Measurements from ENCODE around the gene KANTR. TPM values are rescaled to one million over a fixed set of nuclear protein-coding genes. Genes with fewer than 3 reads are reported as not detected.

Gene KANTR
- total RNA-seq, 1 donor = 8.6 TPM

GRCh38 chrX:53081925-53082772 is 11.8 kb upstream of the KANTR start, which contains the start of gene TSPYL2:
TSS of gene TSPYL2 (plus strand) at chrX:53082367. CDS start at chrX:53082499, 132 bp downstream.
- peak; percentile 98 for DNase-seq (ENCODE audit: low read depth)
- TF ChIP-seq CTCF (IDR thresholded peaks at IDR 0.05; ENCODE audit: insufficient read depth, low read depth, low read length) = no peak
- H3K4me3 ChIP-seq (ENCODE audit: low read depth, low read length) = peak within 1 kb of the TSS; percentile 65

- no peak for DNase-seq (ENCODE audit: low read depth)
- no peak for TF ChIP-seq CTCF (IDR thresholded peaks at IDR 0.05; ENCODE audit: insufficient read depth, low read depth, low read length)
- peak overlapping the region; percentile 65 for H3K4me3 ChIP-seq (ENCODE audit: low read depth, low read length)
Measured at GRCh38 chrX:53082773-53083616, 10.9 kb upstream of the KANTR start.

- DNase-seq (ENCODE audit: low read depth) = no peak
Measured at GRCh38 chrX:53084043-53084570, 9.8 kb upstream of the KANTR start.

GRCh38 chrX:53084863-53085262 is 9.1 kb upstream of the KANTR start:
- no peak overlapping the region for H3K4me3 ChIP-seq (ENCODE audit: low read depth, low read length)
- no peak for DNase-seq (ENCODE audit: low read depth)
- TF ChIP-seq CTCF (IDR thresholded peaks at IDR 0.05; ENCODE audit: insufficient read depth, low read depth, low read length) = no peak

More at GRCh38 chrX:53084043-53084570, 9.8 kb upstream of the KANTR start:
- no peak for TF ChIP-seq CTCF (IDR thresholded peaks at IDR 0.05; ENCODE audit: insufficient read depth, low read depth, low read length)
- H3K4me3 ChIP-seq (ENCODE audit: low read depth, low read length) = peak overlapping the region; percentile 65

GRCh38 chrX:53085661-53086229 is 8.2 kb upstream of the KANTR start:
- H3K4me3 ChIP-seq (ENCODE audit: low read depth, low read length) = no peak overlapping the region
- no peak for DNase-seq (ENCODE audit: low read depth)
- TF ChIP-seq CTCF (IDR thresholded peaks at IDR 0.05; ENCODE audit: insufficient read depth, low read depth, low read length) = no peak

GRCh38 chrX:53086464-53086863 is 7.5 kb upstream of the KANTR start:
- H3K4me3 ChIP-seq (ENCODE audit: low read depth, low read length) = no peak overlapping the region
- no peak for DNase-seq (ENCODE audit: low read depth)
- no peak for TF ChIP-seq CTCF (IDR thresholded peaks at IDR 0.05; ENCODE audit: insufficient read depth, low read depth, low read length)
